ENCODE results near the gene COL6A1.

COL6A1 gene

DNA sequence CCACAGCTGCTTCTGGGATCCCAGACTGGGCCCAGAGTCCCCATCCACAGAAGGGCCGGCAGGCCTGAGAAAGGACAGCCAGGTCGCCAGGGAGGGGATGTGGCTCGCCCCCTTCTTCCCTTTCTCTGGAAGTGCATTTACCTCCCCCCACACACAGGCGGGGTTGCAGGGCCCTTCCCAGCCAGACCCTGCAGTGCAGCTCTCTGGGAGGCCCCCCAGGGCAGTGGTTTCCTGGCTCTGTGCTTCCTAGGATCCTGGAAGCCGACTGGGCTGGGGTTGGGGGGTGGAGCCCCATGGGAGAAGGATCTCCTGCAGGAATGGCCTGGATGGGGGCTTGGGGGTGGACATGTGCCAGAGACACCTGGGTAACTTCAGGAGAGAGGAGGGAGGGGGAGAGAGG is 4.2 kb upstream of the COL6A1 start:
- TF ChIP-seq, protein P1, sequence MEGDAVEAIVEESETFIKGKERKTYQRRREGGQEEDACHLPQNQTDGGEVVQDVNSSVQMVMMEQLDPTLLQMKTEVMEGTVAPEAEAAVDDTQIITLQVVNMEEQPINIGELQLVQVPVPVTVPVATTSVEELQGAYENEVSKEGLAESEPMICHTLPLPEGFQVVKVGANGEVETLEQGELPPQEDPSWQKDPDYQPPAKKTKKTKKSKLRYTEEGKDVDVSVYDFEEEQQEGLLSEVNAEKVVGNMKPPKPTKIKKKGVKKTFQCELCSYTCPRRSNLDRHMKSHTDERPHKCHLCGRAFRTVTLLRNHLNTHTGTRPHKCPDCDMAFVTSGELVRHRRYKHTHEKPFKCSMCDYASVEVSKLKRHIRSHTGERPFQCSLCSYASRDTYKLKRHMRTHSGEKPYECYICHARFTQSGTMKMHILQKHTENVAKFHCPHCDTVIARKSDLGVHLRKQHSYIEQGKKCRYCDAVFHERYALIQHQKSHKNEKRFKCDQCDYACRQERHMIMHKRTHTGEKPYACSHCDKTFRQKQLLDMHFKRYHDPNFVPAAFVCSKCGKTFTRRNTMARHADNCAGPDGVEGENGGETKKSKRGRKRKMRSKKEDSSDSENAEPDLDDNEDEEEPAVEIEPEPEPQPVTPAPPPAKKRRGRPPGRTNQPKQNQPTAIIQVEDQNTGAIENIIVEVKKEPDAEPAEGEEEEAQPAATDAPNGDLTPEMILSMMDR (IDR thresholded peaks at IDR 0.05; ENCODE audit: low read depth, low read length, missing control alignments): no peak
- DNase-seq (ENCODE audit: extremely low read depth, low read depth): no peak
- no peak overlapping the region; the same call in 1 of the 2 replicates for H3K4me3 ChIP-seq (replicated peaks; ENCODE audit: low read depth, low read length)

DNA sequence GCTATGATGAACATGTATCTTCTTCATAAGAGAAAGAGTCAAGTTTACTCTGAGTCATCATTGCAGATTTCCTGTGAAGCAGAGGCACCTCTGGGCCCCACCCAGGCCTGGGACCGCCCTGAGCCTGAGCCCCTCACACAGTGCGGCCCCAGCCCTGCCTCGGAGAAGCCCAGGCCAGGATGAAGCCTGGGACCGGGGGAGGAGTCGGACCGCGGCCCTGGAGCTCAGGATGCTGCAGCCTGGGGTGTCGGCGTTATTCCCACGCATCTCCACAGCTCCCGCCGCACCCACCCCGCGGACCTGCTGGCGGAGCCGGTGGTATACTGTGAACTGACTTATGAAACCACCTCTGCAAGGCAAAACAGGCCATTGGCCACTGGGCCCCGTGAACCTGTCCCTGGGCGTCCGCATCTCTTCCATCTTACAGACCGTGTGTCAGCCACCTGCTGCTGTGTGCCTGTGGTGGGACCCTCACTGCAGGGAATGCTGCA is 2.4 kb upstream of the COL6A1 start:
- TF ChIP-seq, protein P1 (IDR thresholded peaks at IDR 0.05; ENCODE audit: low read depth, low read length, missing control alignments): no peak
- DNase-seq (ENCODE audit: extremely low read depth, low read depth): no peak
- no peak overlapping the region for H3K4me3 ChIP-seq (replicated peaks; ENCODE audit: low read depth, low read length)

DNA sequence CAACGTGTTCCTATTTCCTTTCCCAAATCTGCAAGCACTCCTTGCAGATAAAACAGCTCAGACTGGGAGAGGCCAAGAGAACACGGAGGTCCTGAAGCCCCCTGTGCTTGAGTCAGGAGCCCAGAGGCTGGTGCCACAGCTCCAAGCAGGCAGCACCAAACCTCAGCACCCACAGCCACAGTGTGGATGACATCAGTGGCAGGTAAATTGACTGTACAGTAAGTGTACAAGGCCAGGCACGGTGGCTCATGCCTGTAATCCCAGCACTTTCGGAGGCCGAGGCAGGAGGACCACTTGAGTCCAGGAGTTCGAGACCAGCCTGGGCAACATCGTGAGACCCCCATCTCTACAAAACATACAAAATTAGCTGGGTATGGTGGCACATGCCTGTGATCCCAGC is 1.9 kb upstream of the COL6A1 start:
- no peak overlapping the region for H3K4me3 ChIP-seq (replicated peaks; ENCODE audit: low read depth, low read length)
- TF ChIP-seq, protein P1 (IDR thresholded peaks at IDR 0.05; ENCODE audit: low read depth, low read length, missing control alignments): no peak
- DNase-seq (ENCODE audit: extremely low read depth, low read depth): no peak

DNA sequence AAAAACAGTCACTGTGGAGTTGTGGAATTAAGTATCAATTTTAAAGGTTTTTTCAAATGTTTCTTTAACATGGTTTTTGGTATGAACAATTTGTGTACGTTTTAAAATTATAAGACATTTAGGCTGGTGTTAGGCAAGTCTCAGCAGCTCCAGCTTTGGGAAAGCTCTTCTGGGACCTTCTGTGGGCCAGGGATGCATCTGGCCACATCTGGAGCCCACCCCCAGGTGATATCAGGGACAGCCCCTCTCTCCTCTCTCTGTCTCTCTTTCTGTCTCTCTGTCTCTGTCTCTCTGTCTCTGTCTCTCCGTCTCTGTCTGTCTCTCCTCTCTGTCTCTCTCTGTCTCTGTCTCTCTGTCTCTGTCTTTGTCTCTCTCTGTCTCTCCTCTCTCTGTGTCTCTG is 1.3 kb upstream of the COL6A1 start:
- TF ChIP-seq, protein P1 (IDR thresholded peaks at IDR 0.05; ENCODE audit: low read depth, low read length, missing control alignments): no peak
- no peak for DNase-seq (ENCODE audit: extremely low read depth, low read depth)
- H3K4me3 ChIP-seq (replicated peaks; ENCODE audit: low read depth, low read length): peak overlapping the region; percentile 60

DNA sequence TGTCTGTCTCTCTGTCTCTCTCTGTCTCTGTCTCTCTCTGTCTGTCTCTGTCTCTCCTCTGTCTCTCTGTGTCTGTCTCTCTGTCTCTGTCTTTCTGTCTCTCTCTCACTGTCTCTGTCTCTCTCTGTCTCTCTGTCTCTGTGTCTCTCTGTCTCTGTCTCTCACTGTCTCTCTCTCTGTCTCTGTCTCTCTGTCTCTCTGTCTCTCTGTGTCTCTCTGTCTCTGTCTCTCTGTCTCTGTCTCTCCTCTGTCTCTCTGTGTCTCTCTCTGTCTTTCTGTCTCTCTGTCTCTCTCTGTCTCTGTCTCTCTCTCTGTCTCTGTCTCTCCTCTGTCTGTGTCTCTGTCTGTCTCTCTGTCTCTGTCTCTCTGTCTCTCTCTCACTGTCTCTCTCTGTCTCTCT is 873 bp upstream of the COL6A1 start:
- H3K4me3 ChIP-seq (replicated peaks; ENCODE audit: low read depth, low read length): peak overlapping the region; percentile 60

DNA sequence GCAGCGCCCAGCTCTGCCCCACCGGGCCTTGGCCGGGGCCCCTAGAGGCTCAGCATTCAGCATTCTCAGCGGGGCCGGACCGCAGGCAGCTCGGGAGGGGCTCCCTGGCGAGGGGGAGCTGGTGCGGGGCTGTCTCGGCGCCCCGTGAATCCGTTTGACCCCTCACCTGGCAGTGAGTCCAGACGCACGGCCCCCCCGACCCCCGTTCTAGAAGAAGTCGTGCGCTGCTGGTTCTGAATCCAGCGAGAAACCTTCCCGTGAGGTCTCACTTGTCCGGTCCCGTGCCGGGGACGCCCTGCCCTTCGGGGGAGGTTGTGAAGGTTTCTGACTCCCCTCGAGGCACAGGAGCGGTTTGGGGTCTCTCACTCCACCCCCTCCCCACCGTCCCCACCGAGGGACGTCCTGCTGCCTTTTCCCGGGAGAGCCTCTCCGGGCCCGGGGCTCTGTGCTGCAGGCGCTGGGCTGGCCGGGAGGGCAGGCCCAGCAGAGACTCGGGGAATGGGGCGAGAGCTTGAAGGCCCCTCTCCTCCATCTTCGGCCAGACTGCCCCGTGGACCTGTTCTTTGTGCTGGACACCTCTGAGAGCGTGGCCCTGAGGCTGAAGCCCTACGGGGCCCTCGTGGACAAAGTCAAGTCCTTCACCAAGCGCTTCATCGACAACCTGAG is 655 bp downstream of the COL6A1 start:
- no peak for DNase-seq (ENCODE audit: extremely low read depth, low read depth)
- peak overlapping the region; percentile 98 for H3K4me3 ChIP-seq (replicated peaks; ENCODE audit: low read depth, low read length)
- TF ChIP-seq, protein P1 (IDR thresholded peaks at IDR 0.05; ENCODE audit: low read depth, low read length, missing control alignments): no peak

More for the DNA sequence above, 873 bp upstream of the COL6A1 start:
- no peak for DNase-seq (ENCODE audit: extremely low read depth, low read depth)
- TF ChIP-seq, protein P1 (IDR thresholded peaks at IDR 0.05; ENCODE audit: low read depth, low read length, missing control alignments): no peak

Measured in HFF-Myc (cell line).